Keratinocyte (primary cell): Measurements from ENCODE around the gene SLC7A1. TPM values are rescaled to one million over a fixed set of nuclear protein-coding genes. Genes with fewer than 3 reads are reported as not detected.

ENCODE experiments used
- DNase-seq: peaks from one replicate; pipeline ENCODE4 v3.0.0-alpha.2; 2011; ENCODE audit warnings: low read depth, missing footprints, low spot score
- FAIRE-seq: peaks from 2 replicates; lab custom pipeline; 2011; peaks lifted over from hg19 to GRCh38; lab: Jason Lieb, UNC
- H2AFZ ChIP-seq: 2 replicates; pipeline ENCODE4 v1.6.0; 2012; ENCODE audit warnings: low read length, control low read depth, inconsistent platforms; ENCODE audit not compliant: control insufficient read depth
- H3K27ac ChIP-seq: 2 replicates; pipeline ENCODE4 v1.5.1; 2011; ENCODE audit warnings: low read length; ENCODE audit not compliant: control insufficient read depth, insufficient read depth
- H3K27me3 ChIP-seq: 3 replicates; pipeline ENCODE4 v1.6.0; 2011; ENCODE audit warnings: low read length; ENCODE audit not compliant: control insufficient read depth, insufficient read depth; ENCODE audit errors: extremely low read depth
- H3K36me3 ChIP-seq, 2 experiments: 2 replicates in 1 of 2; 3 replicates in 1 of 2; pipeline ENCODE4 v1.5.1; 2011; ENCODE audit warnings: low read length in 2 of 2, mild to moderate bottlenecking in 1 of 2; ENCODE audit not compliant: control insufficient read depth in 2 of 2, insufficient read depth in 2 of 2; ENCODE audit errors: extremely low read depth in 1 of 2
- H3K4me1 ChIP-seq: 3 replicates; pipeline ENCODE4 v1.5.1; 2011; ENCODE audit warnings: low read length; ENCODE audit not compliant: control insufficient read depth, insufficient read depth; ENCODE audit errors: extremely low read depth
- H3K4me2 ChIP-seq: 3 replicates; pipeline ENCODE4 v1.6.0; 2011; ENCODE audit warnings: low read depth, low read length; ENCODE audit not compliant: control insufficient read depth, insufficient read depth; ENCODE audit errors: extremely low read depth
- H3K4me3 ChIP-seq, 3 experiments: fragments of 200-600 bp in 1 of 3; sonication (generic) in 1 of 3; 2 replicates in 2 of 3; 3 replicates in 1 of 3; pipeline ENCODE4 v1.5.1; 2011 to 2016; ENCODE audit warnings: low read length in 3 of 3, mild to moderate bottlenecking in 3 of 3, control low read depth in 2 of 3, inconsistent platforms in 1 of 3, low read depth in 1 of 3, mixed read lengths in 1 of 3, mixed run types in 1 of 3, moderate library complexity in 1 of 3; ENCODE audit not compliant: control insufficient read depth in 2 of 3, insufficient read depth in 2 of 3; ENCODE audit errors: extremely low read depth in 1 of 3
- H3K79me2 ChIP-seq: 2 replicates; pipeline ENCODE4 v1.6.0; 2012; ENCODE audit warnings: low read length; ENCODE audit not compliant: control insufficient read depth, insufficient read depth
- H3K9ac ChIP-seq: 3 replicates; pipeline ENCODE4 v1.6.0; 2011; ENCODE audit warnings: low read length; ENCODE audit not compliant: control insufficient read depth, insufficient read depth; ENCODE audit errors: extremely low read depth
- H3K9me1 ChIP-seq: 3 replicates; pipeline ENCODE4 v1.6.0; 2011; ENCODE audit warnings: low read length; ENCODE audit not compliant: control insufficient read depth, insufficient read depth; ENCODE audit errors: extremely low read depth
- H3K9me3 ChIP-seq: 2 replicates; pipeline ENCODE4 v1.5.1; 2012; ENCODE audit warnings: low read depth, low read length; ENCODE audit not compliant: control insufficient read depth
- H4K20me1 ChIP-seq: 3 replicates; pipeline ENCODE4 v1.6.0; 2011; ENCODE audit warnings: low read length; ENCODE audit not compliant: control insufficient read depth, insufficient read depth; ENCODE audit errors: extremely low read depth
- EZH2 ChIP-seq: IDR thresholded peaks from one replicate; pipeline ENCODE4 v1.6.1; 2012; ENCODE audit warnings: inconsistent platforms, mild to moderate bottlenecking, low read length, moderate library complexity
- dilution Hi-C: fragments of 300-500 bp; cut with MboI; formaldehyde crosslinking; loops from one replicate; pipeline ENCODE4 v1.7.0; 2020; ENCODE audit warnings: low sequenced_read_pairs; ENCODE audit not compliant: extremely low pct_ligation_motif_present
- polyA plus RNA-seq, 5 experiments: library from polyadenylated mRNA; depleted of rRNA in 3 of 5; stranded (reverse) in 3 of 5; stranded (forward) in 1 of 5; unstranded in 1 of 5; fragments of >200 nt; gene quantifications; 1 replicate in 1 of 5; 2 replicates in 3 of 5; 3 replicates in 1 of 5; pipeline versions ENCODE4 v1.2.1 to v1.2.3, GENCODE V29; 2011 to 2012; ENCODE audit warnings: missing spikeins in 2 of 5, low read depth in 1 of 5, low replicate concordance in 1 of 5
- TF ChIP-seq, protein P1 (sequence below), 3 experiments: IDR thresholded peaks in 1 of 3; conservative IDR thresholded peaks in 1 of 3; optimal IDR thresholded peaks in 1 of 3; 2 replicates in 2 of 3; 3 replicates in 1 of 3; pipeline versions ENCODE3 to v1.5.1; 2011; ENCODE audit warnings: low read length in 3 of 3, mild to moderate bottlenecking in 3 of 3, moderate library complexity in 2 of 3, control low read depth in 1 of 3, inconsistent platforms in 1 of 3; ENCODE audit not compliant: insufficient read depth in 2 of 3; ENCODE audit errors: extremely low read depth in 1 of 3

Gene SLC7A1
- polyA plus RNA-seq, 1 donor (not counting 4 experiments of a cell fraction or from before 2014, with no cell fraction given), result 41.5 TPM

DNA sequence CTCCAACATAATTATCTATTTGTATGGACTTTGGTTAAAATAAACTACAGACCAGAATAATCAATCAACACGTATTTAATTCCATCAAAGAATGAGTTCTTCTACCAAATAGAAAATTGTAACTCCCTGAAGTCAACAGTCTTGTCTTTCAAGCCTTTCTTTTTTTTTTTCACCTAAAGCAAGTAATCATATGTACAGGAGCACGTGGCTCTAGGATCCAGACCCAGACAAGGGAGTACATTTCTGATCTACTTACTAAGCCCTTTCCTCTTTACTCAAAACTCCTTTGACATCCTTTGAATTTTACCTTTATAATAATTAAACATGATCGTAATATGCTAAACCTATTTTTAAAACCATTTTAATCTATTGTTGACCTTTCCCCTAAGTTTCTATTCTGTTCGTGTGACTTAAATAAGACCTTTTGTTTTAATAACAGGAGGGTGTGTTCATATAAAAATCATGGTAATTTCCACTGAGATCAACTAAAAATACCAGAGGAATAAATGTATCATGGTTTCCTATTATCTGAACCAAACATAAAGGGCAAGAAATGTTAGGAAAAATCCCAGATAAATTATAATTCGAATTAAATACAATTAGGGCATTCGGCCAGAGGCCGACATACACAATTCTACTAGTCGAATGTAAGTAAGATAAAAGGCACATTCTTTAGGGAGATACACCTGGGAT is 1.7 kb downstream of the SLC7A1 start:
- FAIRE-seq (peak; percentile 9), DNase-seq (no peak)
- H3K9ac ChIP-seq, result peak overlapping the region; percentile 97
- H3K27me3 ChIP-seq, result no peaks in the 10 kb centered on the region
- H3K9me3 ChIP-seq, result no peaks in the 10 kb centered on the region
- TF ChIP-seq EZH2, result no peak
- TF ChIP-seq, protein P1, sequence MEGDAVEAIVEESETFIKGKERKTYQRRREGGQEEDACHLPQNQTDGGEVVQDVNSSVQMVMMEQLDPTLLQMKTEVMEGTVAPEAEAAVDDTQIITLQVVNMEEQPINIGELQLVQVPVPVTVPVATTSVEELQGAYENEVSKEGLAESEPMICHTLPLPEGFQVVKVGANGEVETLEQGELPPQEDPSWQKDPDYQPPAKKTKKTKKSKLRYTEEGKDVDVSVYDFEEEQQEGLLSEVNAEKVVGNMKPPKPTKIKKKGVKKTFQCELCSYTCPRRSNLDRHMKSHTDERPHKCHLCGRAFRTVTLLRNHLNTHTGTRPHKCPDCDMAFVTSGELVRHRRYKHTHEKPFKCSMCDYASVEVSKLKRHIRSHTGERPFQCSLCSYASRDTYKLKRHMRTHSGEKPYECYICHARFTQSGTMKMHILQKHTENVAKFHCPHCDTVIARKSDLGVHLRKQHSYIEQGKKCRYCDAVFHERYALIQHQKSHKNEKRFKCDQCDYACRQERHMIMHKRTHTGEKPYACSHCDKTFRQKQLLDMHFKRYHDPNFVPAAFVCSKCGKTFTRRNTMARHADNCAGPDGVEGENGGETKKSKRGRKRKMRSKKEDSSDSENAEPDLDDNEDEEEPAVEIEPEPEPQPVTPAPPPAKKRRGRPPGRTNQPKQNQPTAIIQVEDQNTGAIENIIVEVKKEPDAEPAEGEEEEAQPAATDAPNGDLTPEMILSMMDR (optimal IDR thresholded peaks at IDR 0.05 in 1 of 3, IDR thresholded peaks at IDR 0.05 in 1 of 3, conservative IDR thresholded peaks at IDR 0.05 in 1 of 3; ENCODE audit: extremely low read depth in 1 of 3, insufficient read depth in 2 of 3, low read length in 3 of 3), result no peak
- dilution Hi-C loops, result no loop called here
- peaks cover 9% of the 10 kb centered on the region for H3K9me1 ChIP-seq
- peak overlapping the region; percentile 89 for H3K4me2 ChIP-seq
- peaks cover 3 to 35% of the 10 kb centered on the region in 2 experiments for H3K36me3 ChIP-seq
- no peak overlapping the region for H2AFZ ChIP-seq
- H3K79me2 ChIP-seq, result peaks cover 64% of the 10 kb centered on the region
- peak overlapping the region; percentile 100 for H3K27ac ChIP-seq
- H3K4me3 ChIP-seq, result peak overlapping the region; percentile 86 to 93 (median 90)
- H4K20me1 ChIP-seq, result peaks cover 18% of the 10 kb centered on the region
- peaks cover 53% of the 10 kb centered on the region for H3K4me1 ChIP-seq

DNA sequence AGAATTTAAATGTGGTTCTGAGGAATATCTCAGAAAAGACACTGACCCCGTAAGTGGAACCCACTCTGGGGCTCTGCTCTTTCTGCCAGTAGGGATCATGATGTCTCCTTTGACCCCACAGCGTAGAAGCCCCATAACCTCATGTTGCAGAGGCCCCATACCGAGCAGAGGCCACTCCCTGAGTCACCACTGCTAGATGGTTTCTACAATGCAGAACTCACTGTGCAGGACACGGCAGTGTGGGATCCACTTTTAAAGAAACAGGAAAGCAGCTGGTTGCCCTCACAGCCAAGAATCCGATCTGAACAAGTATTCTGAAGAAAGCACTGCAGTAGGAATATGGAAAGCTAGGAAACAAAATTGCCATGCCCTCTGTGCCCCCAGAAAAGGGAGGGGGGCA is 4.2 kb downstream of the SLC7A1 start:
- Histone ChIP-seq H3K9me3 (no peaks in the 10 kb centered on the region), H3K4me1 (peaks cover 76% of the 10 kb centered on the region), H3K79me2 (peaks cover 89% of the 10 kb centered on the region), H4K20me1 (peaks cover 18% of the 10 kb centered on the region), H3K27me3 (no peaks in the 10 kb centered on the region), H3K4me3 (peak overlapping the region; percentile 26 to 90 (median 36)), H3K36me3 (peaks cover 3 to 49% of the 10 kb centered on the region in 2 experiments), H3K27ac (peak overlapping the region; percentile 10), H2AFZ (no peak overlapping the region), H3K9ac (peak overlapping the region; percentile 24), H3K9me1 (peaks cover 9% of the 10 kb centered on the region), H3K4me2 (peak overlapping the region; percentile 89)
- TF ChIP-seq, protein P1 (optimal IDR thresholded peaks at IDR 0.05 in 1 of 3, IDR thresholded peaks at IDR 0.05 in 1 of 3, conservative IDR thresholded peaks at IDR 0.05 in 1 of 3; ENCODE audit: extremely low read depth in 1 of 3, insufficient read depth in 2 of 3, low read length in 3 of 3), result no peak
- TF ChIP-seq EZH2, result no peak
- dilution Hi-C loops, result no loop called here
- FAIRE-seq (peak; percentile 20), DNase-seq (no peak)
